SH-SY5Y (cell line): Measurements from ENCODE around the gene SRRD.

Experiments used
- GATA2 ChIP-seq: IDR thresholded peaks from 2 replicates; pipeline ENCODE4 v1.6.1; 2011; ENCODE audit warnings: mild to moderate bottlenecking, low read depth, low read length
- GATA3 ChIP-seq: IDR thresholded peaks from 2 replicates; pipeline ENCODE4 v1.6.1; 2011; ENCODE audit warnings: low read depth, mild to moderate bottlenecking, low read length, moderate library complexity

- TF ChIP-seq GATA3, result no peak
- TF ChIP-seq GATA2, result no peak
Measured at GRCh38 chr22:26485013-26485412, 1.3 kb downstream of the SRRD start.
